Omental fat pad (tissue), 4 donors: ENCODE measurements around the gene ADGRE2. TPM values are rescaled to one million over a fixed set of nuclear protein-coding genes. Genes with fewer than 3 reads are reported as not detected.
"Not testable (repeated sequence)": the region's sequence is repeated elsewhere in the genome, so short reads cannot be mapped to it uniquely, and the experiment has no call there.

ENCODE experiments used
- ATAC-seq: fragments of 150-250 bp; one replicate; pipeline ENCODE4 v1.9.1; 2016; ENCODE audit warnings: mild to moderate bottlenecking, moderate library complexity; ENCODE audit not compliant: low FRiP score
- DNase-seq: peaks from one replicate; pipeline ENCODE4 v3.0.0-alpha.2; 2019; ENCODE audit warnings: low spot score
- CTCF ChIP-seq, 3 donors: fragments of 450-650 bp; IDR thresholded peaks; one replicate each; pipeline ENCODE4 v1.5.1; 2016 to 2017; ENCODE audit warnings: antibody characterized with exemption in 3 of 3, mild to moderate bottlenecking in 3 of 3, moderate library complexity in 2 of 3
- total RNA-seq, 4 donors: library from RNA; depleted of rRNA; stranded (reverse); fragments of >200 nt; gene quantifications; one replicate each; pipeline ENCODE4 v1.1.0, GENCODE V29; 2016

Gene ADGRE2
- total RNA-seq, 4 donors from 2014 or later = 1.9 to 35.2 (median 12.6) TPM

- DNase-seq (no peak), ATAC-seq (no peak)
- no peak for TF ChIP-seq CTCF (IDR thresholded peaks at IDR 0.05)
Observed at GRCh38 chr19:14804765-14805164, 26.4 kb upstream of the ADGRE2 start.

DNA sequence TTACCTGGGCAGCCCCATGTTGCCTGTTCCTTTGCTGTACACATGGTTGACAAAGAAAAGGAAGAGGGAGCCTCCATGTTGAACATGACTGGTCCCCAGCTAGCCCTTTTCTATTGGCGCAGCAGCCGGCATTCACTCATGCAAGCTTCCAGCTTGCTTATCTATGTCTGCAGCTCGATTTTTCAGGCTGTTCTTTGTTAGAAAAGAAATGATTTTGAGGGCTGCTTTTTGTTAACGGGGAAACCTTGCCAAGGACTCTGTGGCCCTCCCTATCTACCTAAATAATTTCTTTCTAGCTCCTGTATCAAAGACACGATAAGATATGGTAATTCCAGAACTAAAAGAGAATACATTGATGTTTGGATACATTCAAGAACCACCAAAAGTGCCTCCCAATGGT, 20.4 kb upstream of the ADGRE2 start:
- DNase-seq (no peak), ATAC-seq (no peak)
- no peak for TF ChIP-seq CTCF (IDR thresholded peaks at IDR 0.05)

DNA sequence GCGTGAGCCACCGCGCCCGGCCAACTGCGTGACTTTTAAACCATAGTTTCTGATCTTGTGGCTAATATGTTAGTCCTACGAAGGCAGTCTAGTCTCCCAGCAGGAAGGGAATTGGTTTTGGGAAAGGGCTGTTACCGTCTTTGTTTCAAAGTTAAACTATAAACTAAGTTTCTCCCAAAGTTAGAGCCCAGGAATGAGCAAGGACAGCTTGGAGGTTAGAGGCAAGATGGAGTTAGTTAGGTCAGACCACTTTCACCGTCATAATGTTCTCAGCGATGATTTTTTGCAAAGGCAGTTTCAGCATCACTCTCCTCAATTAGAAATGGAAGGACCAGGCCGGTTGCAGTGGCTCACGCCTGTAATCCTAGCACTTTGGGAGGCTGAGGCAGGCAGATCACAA, 17.7 kb upstream of the ADGRE2 start:
- DNase-seq (no peak), ATAC-seq (no peak)
- no peak for TF ChIP-seq CTCF (IDR thresholded peaks at IDR 0.05)

DNA sequence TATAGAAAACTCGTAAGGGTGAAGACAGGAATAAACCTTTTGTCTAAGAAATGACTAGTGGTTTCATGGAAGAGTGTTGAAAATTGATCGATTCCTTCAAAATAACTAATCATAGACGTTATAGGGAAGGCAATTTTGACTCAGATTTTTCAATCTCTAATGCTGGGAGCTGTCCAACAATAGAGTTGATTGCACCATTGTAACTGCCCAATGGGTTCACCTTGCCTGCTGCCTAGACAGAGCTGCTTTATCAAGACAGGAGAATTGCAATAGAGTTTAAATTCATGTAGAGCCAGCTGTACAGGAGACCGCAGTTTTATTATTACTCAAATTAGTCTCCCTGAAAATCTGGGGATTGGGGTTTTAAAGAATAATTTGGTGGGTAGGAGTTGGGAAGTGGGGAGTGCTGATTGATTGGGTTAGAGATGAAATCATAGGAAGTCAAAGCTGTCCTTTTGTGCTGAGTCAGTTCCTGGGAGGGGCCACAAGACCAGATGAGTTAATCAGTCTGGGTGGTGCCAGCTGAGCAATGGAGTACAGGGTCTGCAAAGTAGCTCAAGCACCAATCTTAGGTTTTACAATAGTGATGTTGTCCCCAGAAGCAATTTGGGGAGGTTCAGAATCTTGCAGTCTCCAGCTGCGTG, 16.8 kb upstream of the ADGRE2 start:
- DNase-seq (no peak), ATAC-seq (no peak)
- TF ChIP-seq CTCF (IDR thresholded peaks at IDR 0.05) = no peak

DNA sequence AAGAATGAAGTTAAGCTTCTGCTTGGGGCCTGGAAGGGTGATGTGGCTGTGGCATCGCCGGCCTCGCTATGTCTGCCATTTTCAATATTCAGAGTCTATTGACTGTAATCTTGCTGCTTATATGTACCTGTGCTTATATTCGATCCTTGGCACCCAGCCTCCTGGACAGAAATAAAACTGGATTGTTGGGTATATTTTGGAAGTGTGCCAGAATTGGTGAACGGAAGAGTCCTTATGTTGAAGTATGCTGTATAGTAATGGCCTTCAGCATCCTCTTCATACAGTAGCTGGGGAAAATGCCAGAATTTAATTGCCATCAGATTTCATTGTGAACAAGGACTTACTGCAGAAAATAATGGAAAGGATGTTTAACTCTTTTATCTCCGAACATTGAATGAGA, 13.9 kb upstream of the ADGRE2 start:
- not testable (repeated sequence) for ATAC-seq, DNase-seq

- ATAC-seq (no peak), DNase-seq (no peak)
- TF ChIP-seq CTCF (IDR thresholded peaks at IDR 0.05) = no peak
Observed at GRCh38 chr19:14786421-14786851, 8.1 kb upstream of the ADGRE2 start.

DNA sequence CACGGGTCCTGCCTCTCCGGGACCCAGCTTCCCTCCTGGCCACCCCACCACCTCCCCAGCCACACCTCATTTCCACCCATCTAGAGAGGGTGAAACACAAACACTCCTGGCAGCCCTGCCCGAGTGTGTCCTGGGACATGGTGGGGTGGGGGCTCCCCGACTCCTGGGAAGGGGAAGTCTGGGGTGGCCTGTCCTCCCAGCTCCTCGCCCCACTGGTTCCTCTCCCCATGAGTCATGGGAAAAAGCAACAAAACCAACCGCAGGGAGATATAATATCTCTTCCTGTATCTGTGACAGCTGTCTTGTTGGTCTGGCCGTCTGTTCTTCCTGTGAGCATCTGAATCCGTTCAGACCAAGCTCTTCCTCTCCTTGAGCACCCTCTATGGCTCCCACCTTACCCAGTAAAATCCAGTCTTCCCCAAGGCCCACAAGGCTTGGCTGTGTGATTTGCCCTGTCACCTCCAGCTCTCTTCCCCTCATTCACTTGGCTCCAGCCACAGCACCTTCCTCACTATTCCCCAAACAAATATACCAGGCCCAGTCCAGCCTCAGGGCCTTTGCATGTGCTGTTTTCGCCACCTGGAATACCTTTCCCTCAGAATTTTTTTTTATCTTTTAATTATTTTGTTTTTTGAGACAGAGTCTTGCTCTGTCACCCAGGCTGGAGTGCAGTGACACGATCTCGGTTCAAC, 6.9 kb upstream of the ADGRE2 start:
- DNase-seq = not testable (repeated sequence)
- peak; percentile 47 for ATAC-seq

DNA sequence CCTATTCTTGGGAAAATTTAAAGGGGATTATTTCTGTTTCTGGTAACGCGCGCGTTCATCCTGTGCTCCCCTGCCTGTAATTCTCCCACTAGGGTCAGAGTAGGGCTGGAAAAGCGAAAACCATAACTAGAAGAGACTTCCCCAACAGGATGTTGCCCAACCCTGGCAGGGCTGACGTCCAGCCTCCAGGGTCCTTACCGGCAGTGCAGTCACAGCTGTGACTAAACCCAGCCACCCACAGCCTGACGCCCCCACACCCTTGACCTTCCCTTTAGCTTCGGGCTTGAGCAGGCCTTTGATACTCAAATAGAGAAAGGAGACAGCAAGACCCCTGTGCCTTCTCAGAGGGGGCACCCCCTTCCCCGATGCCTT, 6.4 kb upstream of the ADGRE2 start:
- peak; percentile 77 for ATAC-seq
- not testable (repeated sequence) for DNase-seq

DNA sequence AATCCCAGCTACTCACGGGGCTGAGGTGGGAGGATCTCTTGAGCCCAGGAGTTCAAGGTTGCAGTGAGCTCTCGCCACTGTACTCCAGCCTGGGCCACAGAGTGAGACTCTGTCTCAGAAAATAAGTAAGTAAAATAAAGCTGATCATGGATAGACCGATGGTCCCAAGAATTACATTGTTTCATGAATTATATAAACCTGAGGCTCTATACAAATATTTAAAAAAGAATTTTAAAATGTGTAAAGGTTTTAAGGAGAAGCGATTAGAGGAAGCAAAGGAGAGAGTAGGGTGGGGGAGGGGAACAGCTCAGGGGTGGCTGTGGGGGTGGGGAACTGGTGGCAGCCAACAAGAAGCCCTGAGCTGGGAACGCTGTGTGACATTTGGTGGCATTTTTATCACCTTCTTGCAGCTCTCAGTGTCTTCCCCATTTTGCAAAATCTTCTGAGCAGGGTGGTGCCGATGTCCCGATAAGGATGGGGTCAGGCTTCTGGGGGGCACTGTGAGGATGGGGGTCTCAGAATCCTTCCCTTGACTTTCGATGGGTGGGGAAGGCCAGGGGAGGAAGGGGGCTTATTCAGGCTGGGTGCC, 5.1 kb upstream of the ADGRE2 start:
- not testable (repeated sequence) for DNase-seq, ATAC-seq
